AG20443 (cell line): Measurements from ENCODE around the gene NETO2.
"Not testable (repeated sequence)": the region's sequence is repeated elsewhere in the genome, so short reads cannot be mapped to it uniquely, and the experiment has no call there.

Experiments used
- DNase-seq: peaks from one replicate; pipeline ENCODE4 v3.0.0; 2012; ENCODE audit warnings: low spot score, mixed read lengths

The NETO2 gene

GRCh38 chr16:47136099-47136842 is 7.5 kb downstream of the NETO2 start:
- no peak for DNase-seq

- no peak for DNase-seq
These were observed 9.2 kb downstream of the NETO2 start for GRCh38 chr16:47134550-47134949.

GRCh38 chr16:47132308-47132707 is 11.4 kb downstream of the NETO2 start:
- DNase-seq, result no peak

- DNase-seq, result no peak
These were observed 13.8 kb downstream of the NETO2 start for GRCh38 chr16:47129755-47130435.

- no peak for DNase-seq
These were observed 16.2 kb downstream of the NETO2 start for GRCh38 chr16:47127541-47127940.

GRCh38 chr16:47125757-47126156 is 18.0 kb downstream of the NETO2 start:
- no peak for DNase-seq

GRCh38 chr16:47113130-47113529 is 30.6 kb downstream of the NETO2 start:
- no peak for DNase-seq

- no peak for DNase-seq
These were observed 32.8 kb downstream of the NETO2 start for GRCh38 chr16:47110939-47111338.

GRCh38 chr16:47109361-47109760 is 34.4 kb downstream of the NETO2 start:
- DNase-seq, result no peak

GRCh38 chr16:47102921-47103320 is 40.8 kb downstream of the NETO2 start:
- DNase-seq, result not testable (repeated sequence)

- not testable (repeated sequence) for DNase-seq
These were observed 46.6 kb downstream of the NETO2 start for GRCh38 chr16:47097154-47097553.

- no peak for DNase-seq
These were observed 47.4 kb downstream of the NETO2 start for GRCh38 chr16:47096297-47096696.

GRCh38 chr16:47084198-47084597 is 59.5 kb downstream of the NETO2 start:
- DNase-seq, result no peak

GRCh38 chr16:47082099-47082865 is 61.5 kb downstream of the NETO2 start:
- DNase-seq, result no peak

GRCh38 chr16:47081115-47081514 is 62.6 kb downstream of the NETO2 start:
- DNase-seq, result no peak

GRCh38 chr16:47079860-47080259 is 63.9 kb downstream of the NETO2 start:
- no peak for DNase-seq

GRCh38 chr16:47073223-47074155 is 70.3 kb downstream of the NETO2 start:
- DNase-seq, result no peak

- no peak for DNase-seq
These were observed 71.6 kb downstream of the NETO2 start for GRCh38 chr16:47072158-47072557.

- DNase-seq, result no peak
These were observed 73.7 kb downstream of the NETO2 start for GRCh38 chr16:47069841-47070584.

GRCh38 chr16:47069313-47069712 is 74.4 kb downstream of the NETO2 start:
- no peak for DNase-seq

- DNase-seq, result no peak
These were observed 76.5 kb downstream of the NETO2 start for GRCh38 chr16:47067203-47067602.
